ENCODE results near the gene UBR4. TPM values are rescaled to one million over a fixed set of nuclear protein-coding genes. Genes with fewer than 3 reads are reported as not detected.

UBR4 gene
- total and polyA plus RNA-seq, 2 of the 8 experiments (the other 6 are each of a cell fraction or from before 2014, with no cell fraction given): 139 to 152 TPM

DNA sequence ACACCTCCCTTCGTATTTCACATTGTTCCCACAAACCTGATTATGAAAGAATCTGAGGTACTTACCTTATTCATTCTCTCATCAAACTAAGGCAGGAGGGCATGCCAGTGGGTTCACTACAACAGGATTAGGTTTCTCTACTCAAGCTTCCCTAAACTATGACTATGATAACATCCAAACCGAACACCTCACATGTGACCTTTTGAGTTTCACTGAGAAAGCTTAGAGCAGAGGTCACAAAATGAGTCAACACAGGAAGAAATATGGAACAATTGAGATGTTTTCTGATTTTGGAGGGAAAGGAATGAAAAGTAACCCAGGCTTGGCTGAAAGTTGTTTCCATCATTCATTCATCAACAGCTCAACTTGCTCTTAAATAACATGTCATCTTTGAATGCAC is 24.1 kb downstream of the UBR4 start:
- peaks cover 0 to 7% of the 10 kb centered on the region in 2 experiments for H4K20me1 ChIP-seq (replicated peaks in 1 of 2; ENCODE audit: control insufficient read depth in 1 of 2, insufficient read depth in 2 of 2, low read length in 2 of 2)
- no peaks in the 10 kb centered on the region for H3K27me3 ChIP-seq (replicated peaks in 1 of 4; ENCODE audit: control insufficient read depth in 3 of 4, extremely low read depth in 1 of 4, insufficient read depth in 3 of 4, low read length in 3 of 4)
- no peak overlapping the region for H3K9ac ChIP-seq (replicated peaks in 1 of 4; ENCODE audit: extremely low read depth in 1 of 4, low read depth in 3 of 4, low read length in 3 of 4)
- H2AK5ac ChIP-seq (ENCODE audit: low read depth, low read length): no peak overlapping the region
- no peak overlapping the region for H3K4me2 ChIP-seq (ENCODE audit: insufficient read depth in 1 of 2, low read depth in 2 of 2, low read length in 2 of 2)
- peaks cover 0 to 5% of the 10 kb centered on the region in 2 experiments; a peak in 1 of 4 replicates for H3K79me2 ChIP-seq (ENCODE audit: control insufficient read depth in 1 of 2, insufficient read depth in 2 of 2, low read length in 2 of 2)
- 100% methylated on average over 2 of the region's 2 CpGs; no CpG with 5 or more reads in 1 of the 2 experiments for WGBS, 2 experiments (ENCODE audit: extremely low coverage in 1 of 2, insufficient coverage in 1 of 2, insufficient read length in 1 of 2, insufficient replicate concordance in 2 of 2, low coverage in 1 of 2, low lambda C conversion rate in 2 of 2, missing lambda C conversion rate in 1 of 2)
- H3K36me3 ChIP-seq (ENCODE audit: control insufficient read depth in 2 of 4, insufficient read depth in 4 of 4, low read length in 3 of 4): peaks cover 29 to 85% (median 62%) of the 10 kb centered on the region in 4 experiments
- H3K79me1 ChIP-seq (ENCODE audit: low read depth, low read length): no peaks in the 10 kb centered on the region
- H3K23me2 ChIP-seq (ENCODE audit: low read depth, low read length): peaks cover 6% of the 10 kb centered on the region; the same call in 1 of the 2 replicates
- peaks cover 0 to 2% (median 0%) of the 10 kb centered on the region in 4 experiments; a peak in 1 of 7 replicates for H3K4me1 ChIP-seq (replicated peaks in 1 of 4; ENCODE audit: control insufficient read depth in 3 of 4, insufficient read depth in 4 of 4, low read length in 3 of 4)
- no peak overlapping the region for H3K4ac ChIP-seq (replicated peaks; ENCODE audit: insufficient read length, low read depth, low read length)
- no peak overlapping the region for H2BK5ac ChIP-seq (ENCODE audit: low read depth, low read length)
- H2AFZ ChIP-seq (ENCODE audit: low read length): no peak overlapping the region
- DNase-seq (ENCODE audit: low read depth in 1 of 2, low spot score in 2 of 2) (no peak), FAIRE-seq (no peak)
- TF ChIP-seq, protein P1, sequence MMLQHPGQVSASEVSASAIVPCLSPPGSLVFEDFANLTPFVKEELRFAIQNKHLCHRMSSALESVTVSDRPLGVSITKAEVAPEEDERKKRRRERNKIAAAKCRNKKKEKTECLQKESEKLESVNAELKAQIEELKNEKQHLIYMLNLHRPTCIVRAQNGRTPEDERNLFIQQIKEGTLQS (IDR thresholded peaks at IDR 0.05; ENCODE audit: insufficient read depth, low read depth, low read length): no peak
- no peak for TF ChIP-seq ASH2L (IDR thresholded peaks at IDR 0.05; ENCODE audit: low read length)
- TF ChIP-seq NANOG (IDR thresholded peaks at IDR 0.05; ENCODE audit: insufficient read depth, low read depth, low read length, poor library complexity, severe bottlenecking): no peak
- POLR2A ChIA-PET (ENCODE audit: partially characterized antibody): no interaction called here
- no peaks in the 10 kb centered on the region for H3K9me3 ChIP-seq (ENCODE audit: insufficient read depth in 2 of 2, low read depth in 1 of 2, low read length in 1 of 2)
- H3K56ac ChIP-seq (replicated peaks; ENCODE audit: insufficient read length, low read depth, low read length): no peak overlapping the region
- no peak overlapping the region for H3K23ac ChIP-seq (ENCODE audit: insufficient read length)
- no peak overlapping the region for H2BK12ac ChIP-seq (ENCODE audit: low read depth, low read length)
- H3K14ac ChIP-seq (ENCODE audit: insufficient read length): no peak overlapping the region
- no peak overlapping the region for H3K4me3 ChIP-seq (ENCODE audit: extremely low read depth in 1 of 4, insufficient read depth in 2 of 4, low read depth in 3 of 4, low read length in 4 of 4)
- H2BK120ac ChIP-seq (replicated peaks; ENCODE audit: low read depth, low read length): no peak overlapping the region
- H4K5ac ChIP-seq (ENCODE audit: insufficient read length, low read depth, low read length): no peak overlapping the region
- no peak overlapping the region for H4K8ac ChIP-seq (ENCODE audit: extremely low read depth, insufficient read depth, low read length)
- no peak overlapping the region for H3K27ac ChIP-seq (ENCODE audit: low read depth, low read length)
- H4K91ac ChIP-seq (replicated peaks; ENCODE audit: insufficient read length, low read length): no peak overlapping the region
- no peak overlapping the region for H2BK20ac ChIP-seq (ENCODE audit: low read length)
- CTCF ChIA-PET (ENCODE audit: partially characterized antibody): interaction anchor here (3.5 kb wide), 1 partner anchor 38 kb away, joined by 7 read pairs; no protein-coding TSS in a partner anchor
- H3K18ac ChIP-seq (ENCODE audit: extremely low read depth, low read length): no peak overlapping the region
- no peak overlapping the region for H2BK15ac ChIP-seq (ENCODE audit: low read length)
